ENCODE data around the gene WDR90. TPM values are rescaled to one million over a fixed set of nuclear protein-coding genes. Genes with fewer than 3 reads are reported as not detected.

WDR90 gene
- total and polyA plus RNA-seq, 2 of the 13 experiments (the other 11 are each of a cell fraction or from before 2014, with no cell fraction given), result 14.9 to 28.9 TPM

- TF ChIP-seq, protein P1, sequence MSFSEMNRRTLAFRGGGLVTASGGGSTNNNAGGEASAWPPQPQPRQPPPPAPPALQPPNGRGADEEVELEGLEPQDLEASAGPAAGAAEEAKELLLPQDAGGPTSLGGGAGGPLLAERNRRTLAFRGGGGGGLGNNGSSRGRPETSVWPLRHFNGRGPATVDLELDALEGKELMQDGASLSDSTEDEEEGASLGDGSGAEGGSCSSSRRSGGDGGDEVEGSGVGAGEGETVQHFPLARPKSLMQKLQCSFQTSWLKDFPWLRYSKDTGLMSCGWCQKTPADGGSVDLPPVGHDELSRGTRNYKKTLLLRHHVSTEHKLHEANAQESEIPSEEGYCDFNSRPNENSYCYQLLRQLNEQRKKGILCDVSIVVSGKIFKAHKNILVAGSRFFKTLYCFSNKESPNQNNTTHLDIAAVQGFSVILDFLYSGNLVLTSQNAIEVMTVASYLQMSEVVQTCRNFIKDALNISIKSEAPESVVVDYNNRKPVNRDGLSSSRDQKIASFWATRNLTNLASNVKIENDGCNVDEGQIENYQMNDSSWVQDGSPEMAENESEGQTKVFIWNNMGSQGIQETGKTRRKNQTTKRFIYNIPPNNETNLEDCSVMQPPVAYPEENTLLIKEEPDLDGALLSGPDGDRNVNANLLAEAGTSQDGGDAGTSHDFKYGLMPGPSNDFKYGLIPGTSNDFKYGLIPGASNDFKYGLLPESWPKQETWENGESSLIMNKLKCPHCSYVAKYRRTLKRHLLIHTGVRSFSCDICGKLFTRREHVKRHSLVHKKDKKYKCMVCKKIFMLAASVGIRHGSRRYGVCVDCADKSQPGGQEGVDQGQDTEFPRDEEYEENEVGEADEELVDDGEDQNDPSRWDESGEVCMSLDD (CRISPR knock-in tag; IDR thresholded peaks at IDR 0.05; ENCODE audit: borderline replicate concordance), result no peak; the same call in 1 of the 2 replicates
- TF ChIP-seq ZNF10 (CRISPR knock-in tag; IDR thresholded peaks at IDR 0.05; ENCODE audit: borderline replicate concordance, low read depth) (no peak), ZSCAN21 (CRISPR knock-in tag; IDR thresholded peaks at IDR 0.05; ENCODE audit: borderline replicate concordance) (peak; percentile 42; the same call in 1 of the 2 replicates), IRX3 (CRISPR knock-in tag; IDR thresholded peaks at IDR 0.05; ENCODE audit: borderline replicate concordance, low read depth) (no peak), THYN1 (CRISPR knock-in tag; IDR thresholded peaks at IDR 0.05; ENCODE audit: borderline replicate concordance, low read depth) (no peak), MXD4 (CRISPR knock-in tag; IDR thresholded peaks at IDR 0.05) (peak; percentile 75; the same call in 1 of the 2 replicates), SIX1 (CRISPR knock-in tag; IDR thresholded peaks at IDR 0.05; ENCODE audit: borderline replicate concordance) (no peak), IRF2 (CRISPR knock-in tag; IDR thresholded peaks at IDR 0.05) (0 out of 2 replicates have a peak, but pooled peaks have one; percentile 32), SAP130 (CRISPR knock-in tag; IDR thresholded peaks at IDR 0.05; ENCODE audit: low read depth) (peak; percentile 64), RFXANK (CRISPR knock-in tag; IDR thresholded peaks at IDR 0.05) (no peak), SNAPC2 (CRISPR knock-in tag; IDR thresholded peaks at IDR 0.05) (0 out of 2 replicates have a peak, but pooled peaks have one; percentile 57), RBM39 (IDR thresholded peaks at IDR 0.05; ENCODE audit: low read depth, low read length, poor library complexity, severe bottlenecking) (no peak), PRMT3 (CRISPR knock-in tag; IDR thresholded peaks at IDR 0.05; ENCODE audit: borderline replicate concordance, low read depth) (0 out of 2 replicates have a peak, but pooled peaks have one; percentile 57), NFYC (CRISPR knock-in tag; IDR thresholded peaks at IDR 0.05) (no peak), GPN1 (CRISPR knock-in tag; IDR thresholded peaks at IDR 0.05; ENCODE audit: borderline replicate concordance) (no peak), NFKB2 (CRISPR knock-in tag; IDR thresholded peaks at IDR 0.05; ENCODE audit: borderline replicate concordance) (no peak), TSC22D2 (CRISPR knock-in tag; IDR thresholded peaks at IDR 0.05; ENCODE audit: borderline replicate concordance) (peak; percentile 79; the same call in 1 of the 2 replicates), SRY (CRISPR knock-in tag; IDR thresholded peaks at IDR 0.05) (peak; percentile 80; the same call in 1 of the 2 replicates), REPIN1 (CRISPR knock-in tag; IDR thresholded peaks at IDR 0.05; ENCODE audit: borderline replicate concordance, low read depth) (peak; percentile 67; the same call in 1 of the 2 replicates), SALL1 (CRISPR knock-in tag; IDR thresholded peaks at IDR 0.05) (peak; percentile 55)
- TF ChIP-seq, protein P2, sequence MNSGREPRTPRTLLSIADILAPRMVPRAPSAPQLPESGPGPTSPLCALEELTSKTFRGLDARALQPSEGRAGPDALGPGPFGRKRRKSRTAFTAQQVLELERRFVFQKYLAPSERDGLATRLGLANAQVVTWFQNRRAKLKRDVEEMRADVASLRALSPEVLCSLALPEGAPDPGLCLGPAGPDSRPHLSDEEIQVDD (CRISPR knock-in tag; IDR thresholded peaks at IDR 0.05; ENCODE audit: borderline replicate concordance), result no peak
- TF ChIP-seq, protein P3, sequence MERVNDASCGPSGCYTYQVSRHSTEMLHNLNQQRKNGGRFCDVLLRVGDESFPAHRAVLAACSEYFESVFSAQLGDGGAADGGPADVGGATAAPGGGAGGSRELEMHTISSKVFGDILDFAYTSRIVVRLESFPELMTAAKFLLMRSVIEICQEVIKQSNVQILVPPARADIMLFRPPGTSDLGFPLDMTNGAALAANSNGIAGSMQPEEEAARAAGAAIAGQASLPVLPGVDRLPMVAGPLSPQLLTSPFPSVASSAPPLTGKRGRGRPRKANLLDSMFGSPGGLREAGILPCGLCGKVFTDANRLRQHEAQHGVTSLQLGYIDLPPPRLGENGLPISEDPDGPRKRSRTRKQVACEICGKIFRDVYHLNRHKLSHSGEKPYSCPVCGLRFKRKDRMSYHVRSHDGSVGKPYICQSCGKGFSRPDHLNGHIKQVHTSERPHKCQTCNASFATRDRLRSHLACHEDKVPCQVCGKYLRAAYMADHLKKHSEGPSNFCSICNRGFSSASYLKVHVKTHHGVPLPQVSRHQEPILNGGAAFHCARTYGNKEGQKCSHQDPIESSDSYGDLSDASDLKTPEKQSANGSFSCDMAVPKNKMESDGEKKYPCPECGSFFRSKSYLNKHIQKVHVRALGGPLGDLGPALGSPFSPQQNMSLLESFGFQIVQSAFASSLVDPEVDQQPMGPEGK (CRISPR knock-in tag; IDR thresholded peaks at IDR 0.05), result peak; percentile 78
- TF ChIP-seq, protein P4, sequence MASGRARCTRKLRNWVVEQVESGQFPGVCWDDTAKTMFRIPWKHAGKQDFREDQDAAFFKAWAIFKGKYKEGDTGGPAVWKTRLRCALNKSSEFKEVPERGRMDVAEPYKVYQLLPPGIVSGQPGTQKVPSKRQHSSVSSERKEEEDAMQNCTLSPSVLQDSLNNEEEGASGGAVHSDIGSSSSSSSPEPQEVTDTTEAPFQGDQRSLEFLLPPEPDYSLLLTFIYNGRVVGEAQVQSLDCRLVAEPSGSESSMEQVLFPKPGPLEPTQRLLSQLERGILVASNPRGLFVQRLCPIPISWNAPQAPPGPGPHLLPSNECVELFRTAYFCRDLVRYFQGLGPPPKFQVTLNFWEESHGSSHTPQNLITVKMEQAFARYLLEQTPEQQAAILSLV (CRISPR knock-in tag; IDR thresholded peaks at IDR 0.05; ENCODE audit: borderline replicate concordance), result no peak
Measured at GRCh38 chr16:642189-643049, 6.7 kb upstream of the WDR90 start (continued).
